Adipose tissue (tissue), 3 donors: ENCODE results near the gene SLC35F5. TPM values are rescaled to one million over a fixed set of nuclear protein-coding genes. Genes with fewer than 3 reads are reported as not detected.
"Not testable (repeated sequence)": the region's sequence is repeated elsewhere in the genome, so short reads cannot be mapped to it uniquely, and the experiment has no call there.

ENCODE experiments used
- H3K27ac ChIP-seq: one replicate; pipeline ENCODE4 v1.5.1; 2013; ENCODE audit warnings: low read depth, low read length
- WGBS, 3 donors: extraction: QIAGEN DNeasy Blood & Tissue Kit; methylation state at CpG; one replicate each; pipeline ENCODE4 v1.1.7; 2013; 5-methylcytosine and 5-hydroxymethylcytosine counted together
- polyA plus RNA-seq, 3 donors: library from polyadenylated mRNA; stranded (reverse); fragments of 200-250 nt; gene quantifications; one replicate each; pipeline ENCODE4 v1.2.3, GENCODE V29; 2013
- donor health status: healthy with polysubstance abuse.
- donor health status: Bipolar disorder and iron deficiency.
- donor health status: healthy.

Gene SLC35F5
- polyA plus RNA-seq, 3 donors: 14.1 to 18.0 (median 16.9) TPM

- not testable (repeated sequence) for H3K27ac ChIP-seq
- WGBS, 3 donors: 92 to 96% (median 94%) methylated on average over 23 to 48 of the region's 54 CpGs
Observed at GRCh38 chr2:113704300-113704993, 52.0 kb downstream of the SLC35F5 start.

GRCh38 chr2:113703386-113704299 lies 52.8 kb downstream of the SLC35F5 start:
- 93 to 95% (median 93%) methylated on average over 25 of the region's 25 CpGs for WGBS, 3 donors
- no peak overlapping the region for H3K27ac ChIP-seq

- WGBS, 3 donors: 46 to 70% (median 56%) methylated on average over 17 of the region's 17 CpGs
- H3K27ac ChIP-seq: no peak overlapping the region
Observed at GRCh38 chr2:113700186-113700841, 56.1 kb downstream of the SLC35F5 start.

- no peak overlapping the region for H3K27ac ChIP-seq
- 91 to 94% (median 94%) methylated on average over 5 of the region's 5 CpGs for WGBS, 3 donors
Observed at GRCh38 chr2:113698892-113699447, 57.5 kb downstream of the SLC35F5 start.

GRCh38 chr2:113698251-113698650 lies 58.2 kb downstream of the SLC35F5 start:
- 85 to 95% (median 91%) methylated on average over 2 of the region's 2 CpGs for WGBS, 3 donors
- not testable (repeated sequence) for H3K27ac ChIP-seq

- WGBS, 3 donors: 97 to 98% (median 98%) methylated on average over 4 of the region's 4 CpGs
- H3K27ac ChIP-seq: no peak overlapping the region
Observed at GRCh38 chr2:113697516-113697915, 58.9 kb downstream of the SLC35F5 start.

- 52 to 75% (median 65%) methylated on average over 9 of the region's 9 CpGs for WGBS, 3 donors
- H3K27ac ChIP-seq: no peak overlapping the region
Observed at GRCh38 chr2:113694438-113694837, 62.0 kb downstream of the SLC35F5 start.

- WGBS, 3 donors: 66 to 86% (median 67%) methylated on average over 3 of the region's 3 CpGs
- no peak overlapping the region for H3K27ac ChIP-seq
Observed at GRCh38 chr2:113692698-113693428, 63.6 kb downstream of the SLC35F5 start.

GRCh38 chr2:113690871-113691270 lies 65.6 kb downstream of the SLC35F5 start:
- not testable (repeated sequence) for H3K27ac ChIP-seq
- WGBS, 3 donors: 51 to 62% (median 51%) methylated on average over 3 of the region's 3 CpGs

GRCh38 chr2:113686537-113686936 lies 69.9 kb downstream of the SLC35F5 start:
- WGBS, 3 donors: 85 to 87% (median 85%) methylated on average over 2 of the region's 2 CpGs

GRCh38 chr2:113685471-113685870 lies 71.0 kb downstream of the SLC35F5 start:
- 87 to 91% (median 90%) methylated on average over 8 of the region's 8 CpGs for WGBS, 3 donors
- H3K27ac ChIP-seq: no peak overlapping the region

More at GRCh38 chr2:113686537-113686936, 69.9 kb downstream of the SLC35F5 start:
- H3K27ac ChIP-seq: no peak overlapping the region

GRCh38 chr2:113679457-113679856 lies 77.0 kb downstream of the SLC35F5 start:
- WGBS, 3 donors: 82 to 88% (median 88%) methylated on average over 8 of the region's 8 CpGs

GRCh38 chr2:113677330-113677729 lies 79.1 kb downstream of the SLC35F5 start:
- 70 to 83% (median 75%) methylated on average over 2 of the region's 2 CpGs for WGBS, 3 donors

More at GRCh38 chr2:113679457-113679856, 77.0 kb downstream of the SLC35F5 start:
- no peak overlapping the region for H3K27ac ChIP-seq

GRCh38 chr2:113676623-113677266 lies 79.7 kb downstream of the SLC35F5 start:
- no peak overlapping the region for H3K27ac ChIP-seq
- 91 to 98% (median 94%) methylated on average over 4 of the region's 4 CpGs for WGBS, 3 donors

More at GRCh38 chr2:113677330-113677729, 79.1 kb downstream of the SLC35F5 start:
- no peak overlapping the region for H3K27ac ChIP-seq

- no peak overlapping the region for H3K27ac ChIP-seq
- WGBS, 3 donors: 46 to 58% (median 58%) methylated on average over 9 of the region's 9 CpGs
Observed at GRCh38 chr2:113675875-113676274, 80.6 kb downstream of the SLC35F5 start.

- H3K27ac ChIP-seq: no peak overlapping the region
- WGBS, 3 donors: 68 to 80% (median 72%) methylated on average over 7 of the region's 7 CpGs
Observed at GRCh38 chr2:113672326-113672932, 84.0 kb downstream of the SLC35F5 start.

- WGBS, 3 donors: 92 to 94% (median 94%) methylated on average over 18 to 20 of the region's 21 CpGs
Observed at GRCh38 chr2:113669013-113669412, 87.4 kb downstream of the SLC35F5 start.

More at GRCh38 chr2:113669013-113669412, 87.4 kb downstream of the SLC35F5 start:
- not testable (repeated sequence) for H3K27ac ChIP-seq
